ENCODE results near the gene TOMM20. TPM values are rescaled to one million over a fixed set of nuclear protein-coding genes. Genes with fewer than 3 reads are reported as not detected.

TOMM20 gene
- total RNA-seq, 1 experiment from 2014 or later: 184 TPM

DNA sequence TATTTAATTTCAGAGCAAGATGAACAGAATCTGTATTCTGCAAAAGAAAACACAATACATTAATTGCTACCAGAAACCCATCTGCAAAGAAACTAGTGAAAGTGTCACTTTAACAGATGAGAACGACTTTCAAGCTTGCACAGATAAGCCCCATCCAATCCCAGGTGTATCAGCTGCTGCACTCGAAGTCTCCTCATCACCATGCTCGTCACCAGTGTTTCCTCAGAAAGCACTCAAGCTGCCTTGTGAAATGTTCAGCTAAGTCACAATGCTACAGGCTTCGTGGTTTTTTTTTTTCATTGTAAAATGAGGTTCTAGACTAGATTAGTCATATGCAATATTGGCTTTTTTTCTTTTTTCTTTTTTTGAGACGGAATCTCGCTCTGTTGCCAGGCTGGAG is 3.3 kb upstream of the TOMM20 start:
- DNase-seq (ENCODE audit: low spot score) (no peak), ATAC-seq (no peak)
- H3K9me3 Mint-ChIP-seq: no peaks in the 10 kb centered on the region
- TF ChIP-seq, protein P1, sequence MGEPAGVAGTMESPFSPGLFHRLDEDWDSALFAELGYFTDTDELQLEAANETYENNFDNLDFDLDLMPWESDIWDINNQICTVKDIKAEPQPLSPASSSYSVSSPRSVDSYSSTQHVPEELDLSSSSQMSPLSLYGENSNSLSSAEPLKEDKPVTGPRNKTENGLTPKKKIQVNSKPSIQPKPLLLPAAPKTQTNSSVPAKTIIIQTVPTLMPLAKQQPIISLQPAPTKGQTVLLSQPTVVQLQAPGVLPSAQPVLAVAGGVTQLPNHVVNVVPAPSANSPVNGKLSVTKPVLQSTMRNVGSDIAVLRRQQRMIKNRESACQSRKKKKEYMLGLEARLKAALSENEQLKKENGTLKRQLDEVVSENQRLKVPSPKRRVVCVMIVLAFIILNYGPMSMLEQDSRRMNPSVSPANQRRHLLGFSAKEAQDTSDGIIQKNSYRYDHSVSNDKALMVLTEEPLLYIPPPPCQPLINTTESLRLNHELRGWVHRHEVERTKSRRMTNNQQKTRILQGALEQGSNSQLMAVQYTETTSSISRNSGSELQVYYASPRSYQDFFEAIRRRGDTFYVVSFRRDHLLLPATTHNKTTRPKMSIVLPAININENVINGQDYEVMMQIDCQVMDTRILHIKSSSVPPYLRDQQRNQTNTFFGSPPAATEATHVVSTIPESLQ (CRISPR knock-in tag; IDR thresholded peaks at IDR 0.05): no peak
- TF ChIP-seq TEAD1 (CRISPR knock-in tag; IDR thresholded peaks at IDR 0.05) (no peak), NFYB (CRISPR knock-in tag; conservative IDR thresholded peaks at IDR 0.05; ENCODE audit: low read depth) (no peak)
- CTCF ChIA-PET: no interaction called here
- no peak overlapping the region for H3K4me3 Mint-ChIP-seq
- H3K27ac Mint-ChIP-seq: peak overlapping the region; percentile 32; the same call in 1 of the 2 replicates
- H3K36me3 Mint-ChIP-seq: peaks cover 53% of the 10 kb centered on the region
- H3K27me3 Mint-ChIP-seq (ENCODE audit: low read depth): no peaks in the 10 kb centered on the region
- POLR2A ChIA-PET: no interaction called here
- H3K4me1 Mint-ChIP-seq: peaks cover 19% of the 10 kb centered on the region

DNA sequence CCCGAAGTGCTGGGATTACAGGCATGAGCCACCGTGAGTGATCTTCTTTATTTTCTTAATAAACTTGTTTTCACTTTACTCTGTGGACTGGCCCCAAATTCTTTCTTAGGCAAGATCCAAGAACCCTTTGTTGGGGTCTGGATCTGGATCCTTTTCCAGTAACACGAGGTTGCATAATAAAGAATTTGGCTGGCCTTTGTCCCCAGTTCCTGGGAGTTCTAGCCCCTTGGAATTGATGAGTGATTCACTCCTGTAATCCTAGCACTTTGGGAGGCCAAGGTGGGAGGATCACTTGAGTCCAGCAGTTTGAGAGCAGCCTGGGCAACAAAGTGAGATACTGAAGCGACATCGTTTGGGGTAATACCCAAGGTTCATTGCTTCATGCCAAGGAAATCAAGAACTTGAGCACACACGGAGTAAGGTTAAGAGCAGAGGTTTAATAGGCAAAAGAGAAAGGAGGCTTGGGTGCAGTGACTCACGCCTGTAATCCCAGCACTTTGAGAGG is 2.2 kb upstream of the TOMM20 start:
- CTCF ChIA-PET: no interaction called here
- Mint-ChIP-seq H3K36me3 (peaks cover 52% of the 10 kb centered on the region), H3K27ac (peak overlapping the region; percentile 93), H3K4me1 (peaks cover 29% of the 10 kb centered on the region), H3K27me3 (ENCODE audit: low read depth) (no peaks in the 10 kb centered on the region), H3K4me3 (no peak overlapping the region), H3K9me3 (no peaks in the 10 kb centered on the region)
- POLR2A ChIA-PET: no interaction called here
- no peak for TF ChIP-seq FOXK1 (CRISPR knock-in tag; IDR thresholded peaks at IDR 0.05)
- TF ChIP-seq OVOL2 (CRISPR knock-in tag; IDR thresholded peaks at IDR 0.05; ENCODE audit: borderline replicate concordance): no peak
- TF ChIP-seq, protein P2, sequence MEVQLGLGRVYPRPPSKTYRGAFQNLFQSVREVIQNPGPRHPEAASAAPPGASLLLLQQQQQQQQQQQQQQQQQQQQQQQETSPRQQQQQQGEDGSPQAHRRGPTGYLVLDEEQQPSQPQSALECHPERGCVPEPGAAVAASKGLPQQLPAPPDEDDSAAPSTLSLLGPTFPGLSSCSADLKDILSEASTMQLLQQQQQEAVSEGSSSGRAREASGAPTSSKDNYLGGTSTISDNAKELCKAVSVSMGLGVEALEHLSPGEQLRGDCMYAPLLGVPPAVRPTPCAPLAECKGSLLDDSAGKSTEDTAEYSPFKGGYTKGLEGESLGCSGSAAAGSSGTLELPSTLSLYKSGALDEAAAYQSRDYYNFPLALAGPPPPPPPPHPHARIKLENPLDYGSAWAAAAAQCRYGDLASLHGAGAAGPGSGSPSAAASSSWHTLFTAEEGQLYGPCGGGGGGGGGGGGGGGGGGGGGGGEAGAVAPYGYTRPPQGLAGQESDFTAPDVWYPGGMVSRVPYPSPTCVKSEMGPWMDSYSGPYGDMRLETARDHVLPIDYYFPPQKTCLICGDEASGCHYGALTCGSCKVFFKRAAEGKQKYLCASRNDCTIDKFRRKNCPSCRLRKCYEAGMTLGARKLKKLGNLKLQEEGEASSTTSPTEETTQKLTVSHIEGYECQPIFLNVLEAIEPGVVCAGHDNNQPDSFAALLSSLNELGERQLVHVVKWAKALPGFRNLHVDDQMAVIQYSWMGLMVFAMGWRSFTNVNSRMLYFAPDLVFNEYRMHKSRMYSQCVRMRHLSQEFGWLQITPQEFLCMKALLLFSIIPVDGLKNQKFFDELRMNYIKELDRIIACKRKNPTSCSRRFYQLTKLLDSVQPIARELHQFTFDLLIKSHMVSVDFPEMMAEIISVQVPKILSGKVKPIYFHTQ (CRISPR knock-in tag; IDR thresholded peaks at IDR 0.05): no peak
- no peak for TF ChIP-seq ZBTB21 (CRISPR knock-in tag; IDR thresholded peaks at IDR 0.05; ENCODE audit: borderline replicate concordance)
- no peak for TF ChIP-seq SMAD4 (CRISPR knock-in tag; IDR thresholded peaks at IDR 0.05)
- no peak for TF ChIP-seq ZNF671 (CRISPR knock-in tag; IDR thresholded peaks at IDR 0.05)
- TF ChIP-seq, protein P3, sequence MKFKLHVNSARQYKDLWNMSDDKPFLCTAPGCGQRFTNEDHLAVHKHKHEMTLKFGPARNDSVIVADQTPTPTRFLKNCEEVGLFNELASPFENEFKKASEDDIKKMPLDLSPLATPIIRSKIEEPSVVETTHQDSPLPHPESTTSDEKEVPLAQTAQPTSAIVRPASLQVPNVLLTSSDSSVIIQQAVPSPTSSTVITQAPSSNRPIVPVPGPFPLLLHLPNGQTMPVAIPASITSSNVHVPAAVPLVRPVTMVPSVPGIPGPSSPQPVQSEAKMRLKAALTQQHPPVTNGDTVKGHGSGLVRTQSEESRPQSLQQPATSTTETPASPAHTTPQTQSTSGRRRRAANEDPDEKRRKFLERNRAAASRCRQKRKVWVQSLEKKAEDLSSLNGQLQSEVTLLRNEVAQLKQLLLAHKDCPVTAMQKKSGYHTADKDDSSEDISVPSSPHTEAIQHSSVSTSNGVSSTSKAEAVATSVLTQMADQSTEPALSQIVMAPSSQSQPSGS (CRISPR knock-in tag; IDR thresholded peaks at IDR 0.05; ENCODE audit: borderline replicate concordance, low read depth): no peak
- TF ChIP-seq, protein P4, sequence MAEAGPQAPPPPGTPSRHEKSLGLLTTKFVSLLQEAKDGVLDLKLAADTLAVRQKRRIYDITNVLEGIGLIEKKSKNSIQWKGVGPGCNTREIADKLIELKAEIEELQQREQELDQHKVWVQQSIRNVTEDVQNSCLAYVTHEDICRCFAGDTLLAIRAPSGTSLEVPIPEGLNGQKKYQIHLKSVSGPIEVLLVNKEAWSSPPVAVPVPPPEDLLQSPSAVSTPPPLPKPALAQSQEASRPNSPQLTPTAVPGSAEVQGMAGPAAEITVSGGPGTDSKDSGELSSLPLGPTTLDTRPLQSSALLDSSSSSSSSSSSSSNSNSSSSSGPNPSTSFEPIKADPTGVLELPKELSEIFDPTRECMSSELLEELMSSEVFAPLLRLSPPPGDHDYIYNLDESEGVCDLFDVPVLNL (CRISPR knock-in tag; IDR thresholded peaks at IDR 0.05; ENCODE audit: borderline replicate concordance, low read depth): no peak
- TF ChIP-seq JAZF1 (CRISPR knock-in tag; IDR thresholded peaks at IDR 0.05): no peak
- no peak for TF ChIP-seq ZNF416 (CRISPR knock-in tag; IDR thresholded peaks at IDR 0.05)
- TF ChIP-seq, protein P5, sequence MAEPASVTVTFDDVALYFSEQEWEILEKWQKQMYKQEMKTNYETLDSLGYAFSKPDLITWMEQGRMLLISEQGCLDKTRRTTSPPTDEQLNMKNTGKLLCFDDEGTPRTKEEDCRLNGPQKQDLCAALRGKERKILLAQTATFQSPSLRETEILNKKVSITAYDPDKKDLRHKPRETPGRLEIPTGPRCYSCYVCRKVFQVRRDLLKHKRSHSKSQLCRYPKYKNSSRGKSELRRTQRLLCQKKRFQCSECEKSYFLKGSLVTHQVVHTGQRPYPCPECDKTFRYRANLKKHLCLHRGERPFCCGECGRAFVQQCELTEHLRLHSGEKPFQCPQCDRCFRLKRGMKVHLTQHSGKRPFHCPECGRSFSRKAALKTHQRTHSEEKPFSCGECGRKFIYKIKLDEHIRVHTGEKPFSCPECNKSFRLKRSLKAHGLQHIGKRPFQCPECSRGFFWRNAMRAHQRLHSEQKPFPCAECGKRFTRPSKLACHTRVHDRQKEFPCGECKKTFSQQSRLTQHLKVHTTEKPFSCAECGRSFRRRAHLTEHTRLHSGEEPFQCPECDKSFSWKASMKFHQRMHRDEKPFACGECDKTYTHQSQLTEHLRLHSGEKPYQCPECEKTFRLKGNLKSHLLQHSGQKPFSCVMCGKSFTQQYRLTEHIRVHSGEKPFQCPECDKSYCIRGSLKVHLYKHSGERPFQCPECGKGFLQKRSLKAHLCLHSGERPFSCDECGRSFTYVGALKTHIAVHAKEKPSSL (CRISPR knock-in tag; conservative IDR thresholded peaks at IDR 0.05): no peak
- TF ChIP-seq, protein P6, sequence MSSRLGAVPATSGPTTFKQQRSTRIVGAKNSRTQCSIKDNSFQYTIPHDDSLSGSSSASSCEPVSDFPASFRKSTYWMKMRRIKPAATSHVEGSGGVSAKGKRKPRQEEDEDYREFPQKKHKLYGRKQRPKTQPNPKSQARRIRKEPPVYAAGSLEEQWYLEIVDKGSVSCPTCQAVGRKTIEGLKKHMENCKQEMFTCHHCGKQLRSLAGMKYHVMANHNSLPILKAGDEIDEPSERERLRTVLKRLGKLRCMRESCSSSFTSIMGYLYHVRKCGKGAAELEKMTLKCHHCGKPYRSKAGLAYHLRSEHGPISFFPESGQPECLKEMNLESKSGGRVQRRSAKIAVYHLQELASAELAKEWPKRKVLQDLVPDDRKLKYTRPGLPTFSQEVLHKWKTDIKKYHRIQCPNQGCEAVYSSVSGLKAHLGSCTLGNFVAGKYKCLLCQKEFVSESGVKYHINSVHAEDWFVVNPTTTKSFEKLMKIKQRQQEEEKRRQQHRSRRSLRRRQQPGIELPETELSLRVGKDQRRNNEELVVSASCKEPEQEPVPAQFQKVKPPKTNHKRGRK (CRISPR knock-in tag; IDR thresholded peaks at IDR 0.05; ENCODE audit: borderline replicate concordance): no peak
- TF ChIP-seq FOXP1 (CRISPR knock-in tag; IDR thresholded peaks at IDR 0.05; ENCODE audit: borderline replicate concordance): no peak
- TF ChIP-seq, protein P7, sequence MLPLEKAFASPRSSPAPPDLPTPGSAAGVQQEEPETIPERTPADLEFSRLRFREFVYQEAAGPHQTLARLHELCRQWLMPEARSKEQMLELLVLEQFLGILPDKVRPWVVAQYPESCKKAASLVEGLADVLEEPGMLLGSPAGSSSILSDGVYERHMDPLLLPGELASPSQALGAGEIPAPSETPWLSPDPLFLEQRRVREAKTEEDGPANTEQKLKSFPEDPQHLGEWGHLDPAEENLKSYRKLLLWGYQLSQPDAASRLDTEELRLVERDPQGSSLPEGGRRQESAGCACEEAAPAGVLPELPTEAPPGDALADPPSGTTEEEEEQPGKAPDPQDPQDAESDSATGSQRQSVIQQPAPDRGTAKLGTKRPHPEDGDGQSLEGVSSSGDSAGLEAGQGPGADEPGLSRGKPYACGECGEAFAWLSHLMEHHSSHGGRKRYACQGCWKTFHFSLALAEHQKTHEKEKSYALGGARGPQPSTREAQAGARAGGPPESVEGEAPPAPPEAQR (CRISPR knock-in tag; IDR thresholded peaks at IDR 0.05): no peak
- ATAC-seq (no peak), DNase-seq (ENCODE audit: low spot score) (no peak)
